OCI-LY1 (cell line): ENCODE results near the gene ADGRB2.

Experiments used
- H2AFZ ChIP-seq: fragments of 200-600 bp; sonication (generic), shearing (Covaris generic); 2 replicates; pipeline ENCODE4 v1.6.0; 2014; ENCODE audit warnings: antibody characterized with exemption, mild to moderate bottlenecking, low read length
- H3F3A ChIP-seq: fragments of 200-600 bp; sonication (generic), shearing (Covaris generic); 2 replicates; pipeline ENCODE4 v1.6.0; 2014; ENCODE audit warnings: mild to moderate bottlenecking, antibody characterized with exemption, low read length, moderate library complexity; ENCODE audit not compliant: insufficient read depth
- H3K27ac ChIP-seq: fragments of 200-600 bp; sonication (generic); 2 replicates; pipeline ENCODE4 v1.5.1; 2014; ENCODE audit warnings: low read length, mixed run types, mild to moderate bottlenecking, low read depth; ENCODE audit not compliant: poor library complexity, severe bottlenecking
- H3K27me3 ChIP-seq: fragments of 200-600 bp; sonication (generic); 2 replicates; pipeline ENCODE4 v1.6.0; 2014; ENCODE audit warnings: antibody characterized with exemption, mild to moderate bottlenecking, low read length, moderate library complexity; ENCODE audit not compliant: insufficient read depth
- H3K36me3 ChIP-seq: fragments of 200-600 bp; sonication (generic); 2 replicates; pipeline ENCODE4 v1.6.1; 2014; ENCODE audit warnings: mild to moderate bottlenecking, antibody characterized with exemption, low read length, moderate library complexity, mixed read lengths; ENCODE audit not compliant: insufficient read depth
- H3K4me1 ChIP-seq: fragments of 200-600 bp; sonication (generic); 2 replicates; pipeline ENCODE4 v1.5.1; 2014; ENCODE audit warnings: mild to moderate bottlenecking, low read length, moderate library complexity; ENCODE audit not compliant: insufficient read depth, severe bottlenecking
- H3K4me2 ChIP-seq: fragments of 200-600 bp; sonication (generic), shearing (Covaris generic); 2 replicates; pipeline ENCODE4 v1.6.1; 2014; ENCODE audit warnings: low read length
- H3K4me3 ChIP-seq: fragments of 200-600 bp; sonication (generic); 2 replicates; pipeline ENCODE4 v1.5.1; 2014; ENCODE audit warnings: low read length, low read depth, mild to moderate bottlenecking, mixed read lengths; ENCODE audit not compliant: poor library complexity, severe bottlenecking
- H3K79me2 ChIP-seq: fragments of 200-600 bp; shearing (Covaris generic); 2 replicates; pipeline ENCODE4 v1.6.1; 2016; ENCODE audit warnings: mixed run types, low read length, mixed read lengths; ENCODE audit not compliant: insufficient read depth
- H3K9ac ChIP-seq: fragments of 200-600 bp; sonication (generic), shearing (Covaris generic); 2 replicates; pipeline ENCODE4 v1.6.1; 2014; ENCODE audit warnings: mild to moderate bottlenecking, low read length, mixed read lengths
- H3K9me2 ChIP-seq: fragments of 200-600 bp; sonication (generic), shearing (Covaris generic); 2 replicates; pipeline ENCODE4 v1.6.1; 2014; ENCODE audit warnings: low read depth, mild to moderate bottlenecking, low read length, mixed read lengths
- H3K9me3 ChIP-seq: fragments of 200-600 bp; shearing (Covaris generic); 2 replicates; pipeline ENCODE4 v1.6.1; 2014; ENCODE audit warnings: low read length, mixed read lengths
- H4K20me1 ChIP-seq: fragments of 200-600 bp; sonication (generic), shearing (Covaris generic); 2 replicates; pipeline ENCODE4 v1.6.0; 2016; ENCODE audit warnings: mild to moderate bottlenecking, low read length; ENCODE audit not compliant: insufficient read depth
- CTCF ChIP-seq: fragments of 200-600 bp; sonication (generic), shearing (Covaris generic); IDR thresholded peaks from 2 replicates; pipeline ENCODE4 v1.5.1; 2017; ENCODE audit warnings: mild to moderate bottlenecking, antibody characterized with exemption, low read length, moderate library complexity, mixed read lengths
- EZH2 ChIP-seq: fragments of 200-600 bp; sonication (generic), shearing (Covaris generic); IDR thresholded peaks from 2 replicates; pipeline ENCODE4 v1.8.0; 2017; ENCODE audit warnings: borderline replicate concordance, mixed run types, mild to moderate bottlenecking, antibody characterized with exemption, low read length, moderate library complexity, mixed read lengths

Gene ADGRB2

GRCh38 chr1:31798433-31799195, 34.5 kb upstream of the ADGRB2 start:
- Histone ChIP-seq H3K79me2 (no peaks in the 10 kb centered on the region), H2AFZ (no peak overlapping the region), H3K9me2 (no peaks in the 10 kb centered on the region), H3F3A (no peaks in the 10 kb centered on the region), H3K4me3 (no peak overlapping the region), H3K4me2 (no peak overlapping the region), H3K9ac (no peak overlapping the region), H3K27ac (no peak overlapping the region), H3K9me3 (no peaks in the 10 kb centered on the region), H3K4me1 (peaks cover 5% of the 10 kb centered on the region), H4K20me1 (no peaks in the 10 kb centered on the region), H3K36me3 (no peaks in the 10 kb centered on the region), H3K27me3 (0 out of 2 replicates have a peak, but pooled peaks cover 10% of the 10 kb centered on the region)
- no peak for TF ChIP-seq CTCF
- no peak for TF ChIP-seq EZH2

- H3K79me2 ChIP-seq, result no peaks in the 10 kb centered on the region
- H3K4me1 ChIP-seq, result peaks cover 5% of the 10 kb centered on the region
- H4K20me1 ChIP-seq, result no peaks in the 10 kb centered on the region
- H2AFZ ChIP-seq, result no peak overlapping the region
- H3K4me2 ChIP-seq, result no peak overlapping the region
- no peak overlapping the region for H3K9ac ChIP-seq
- no peaks in the 10 kb centered on the region for H3K9me2 ChIP-seq
- TF ChIP-seq CTCF (no peak), EZH2 (no peak)
- no peaks in the 10 kb centered on the region for H3F3A ChIP-seq
- no peak overlapping the region for H3K27ac ChIP-seq
- no peak overlapping the region for H3K4me3 ChIP-seq
- H3K27me3 ChIP-seq, result 0 out of 2 replicates have a peak, but pooled peaks cover 10% of the 10 kb centered on the region
- no peaks in the 10 kb centered on the region for H3K36me3 ChIP-seq
- no peaks in the 10 kb centered on the region for H3K9me3 ChIP-seq
Observed at GRCh38 chr1:31798086-31798432, 33.9 kb upstream of the ADGRB2 start.

GRCh38 chr1:31797216-31797615, 33.1 kb upstream of the ADGRB2 start:
- no peaks in the 10 kb centered on the region for H3F3A ChIP-seq
- TF ChIP-seq CTCF (no peak), EZH2 (no peak)
- H3K9me3 ChIP-seq, result no peaks in the 10 kb centered on the region
- H3K9ac ChIP-seq, result no peak overlapping the region
- H2AFZ ChIP-seq, result no peak overlapping the region
- H3K4me1 ChIP-seq, result no peaks in the 10 kb centered on the region
- H4K20me1 ChIP-seq, result no peaks in the 10 kb centered on the region
- no peak overlapping the region for H3K4me3 ChIP-seq
- 0 out of 2 replicates have a peak, but pooled peaks cover 10% of the 10 kb centered on the region for H3K27me3 ChIP-seq
- no peak overlapping the region for H3K4me2 ChIP-seq
- H3K36me3 ChIP-seq, result no peaks in the 10 kb centered on the region
- H3K9me2 ChIP-seq, result no peaks in the 10 kb centered on the region
- H3K27ac ChIP-seq, result no peak overlapping the region
- no peaks in the 10 kb centered on the region for H3K79me2 ChIP-seq
